ENCODE measurements around the gene GBP1. TPM values are rescaled to one million over a fixed set of nuclear protein-coding genes. Genes with fewer than 3 reads are reported as not detected.

The GBP1 gene
- total and polyA plus RNA-seq, 10 donors, result 15.8 to 134 (median 51.3) TPM

- Histone ChIP-seq H3K36me3 (peaks cover 0 to 3% (median 0%) of the 10 kb centered on the region in 6 donors), H3K4me1 (no peaks in the 10 kb centered on the region), H3K27ac (no peak overlapping the region), H3K27me3 (replicated peaks in 1 of 7) (no peaks in the 10 kb centered on the region), H3K4me3 (no peak overlapping the region), H3K9me3 (peaks cover 0 to 12% (median 8%) of the 10 kb centered on the region in 8 donors)
- 39 to 61% (median 48%) methylated on average over 3 of the region's 3 CpGs for WGBS, 5 donors
- DNase-seq, result no peak
- TF ChIP-seq POLR2A (IDR thresholded peaks at IDR 0.05) (no peak), POLR2AphosphoS5 (IDR thresholded peaks at IDR 0.05) (no peak), CTCF (IDR thresholded peaks at IDR 0.05 in 8 of 11, conservative IDR thresholded peaks at IDR 0.05 in 3 of 11) (no peak)
- intact Hi-C loops (cut with DNase I; ENCODE audit: low total_unique reads), result no loop called here
Measured at GRCh38 chr1:89098857-89099256, 33.8 kb upstream of the GBP1 start.

GRCh38 chr1:89095737-89096136 is 30.7 kb upstream of the GBP1 start:
- 87 to 95% (median 89%) methylated on average over 2 of the region's 2 CpGs for WGBS, 5 donors
- Histone ChIP-seq H3K27me3 (replicated peaks in 1 of 7) (no peaks in the 10 kb centered on the region), H3K9me3 (peaks cover 0 to 12% (median 8%) of the 10 kb centered on the region in 8 donors), H3K36me3 (no peaks in the 10 kb centered on the region), H3K27ac (no peak overlapping the region), H3K4me3 (no peak overlapping the region), H3K4me1 (no peaks in the 10 kb centered on the region)
- intact Hi-C loops (cut with DNase I; ENCODE audit: low total_unique reads), result no loop called here
- no peak for DNase-seq
- TF ChIP-seq CTCF (IDR thresholded peaks at IDR 0.05 in 8 of 11, conservative IDR thresholded peaks at IDR 0.05 in 3 of 11) (no peak), POLR2AphosphoS5 (IDR thresholded peaks at IDR 0.05) (no peak), POLR2A (IDR thresholded peaks at IDR 0.05) (no peak)

- DNase-seq, result no peak
- H3K27ac ChIP-seq, result no peak overlapping the region
- H3K36me3 ChIP-seq, result no peaks in the 10 kb centered on the region
- TF ChIP-seq POLR2A (IDR thresholded peaks at IDR 0.05) (no peak), CTCF (IDR thresholded peaks at IDR 0.05 in 8 of 11, conservative IDR thresholded peaks at IDR 0.05 in 3 of 11) (no peak), POLR2AphosphoS5 (IDR thresholded peaks at IDR 0.05) (no peak)
- 71 to 91% (median 85%) methylated on average over 1 of the region's 1 CpG for WGBS, 5 donors
- no peaks in the 10 kb centered on the region for H3K9me3 ChIP-seq
- no peak overlapping the region for H3K4me3 ChIP-seq
- no peaks in the 10 kb centered on the region for H3K4me1 ChIP-seq
- no peaks in the 10 kb centered on the region for H3K27me3 ChIP-seq (replicated peaks in 1 of 7)
- intact Hi-C loops (cut with DNase I; ENCODE audit: low total_unique reads), result no loop called here
Measured at GRCh38 chr1:89089962-89090361, 25.0 kb upstream of the GBP1 start.

GRCh38 chr1:89088572-89088971 is 23.6 kb upstream of the GBP1 start:
- Histone ChIP-seq H3K27ac (no peak overlapping the region), H3K4me3 (no peak overlapping the region), H3K36me3 (no peaks in the 10 kb centered on the region), H3K27me3 (replicated peaks in 1 of 7) (no peaks in the 10 kb centered on the region), H3K9me3 (no peaks in the 10 kb centered on the region), H3K4me1 (no peaks in the 10 kb centered on the region)
- no peak for DNase-seq
- 71 to 93% (median 84%) methylated on average over 10 of the region's 10 CpGs for WGBS, 5 donors
- TF ChIP-seq POLR2AphosphoS5 (IDR thresholded peaks at IDR 0.05) (no peak), CTCF (IDR thresholded peaks at IDR 0.05 in 8 of 11, conservative IDR thresholded peaks at IDR 0.05 in 3 of 11) (no peak), POLR2A (IDR thresholded peaks at IDR 0.05) (no peak)
- intact Hi-C loops (cut with DNase I; ENCODE audit: low total_unique reads), result no loop called here
